Midbrain (tissue), 1 donor: ENCODE measurements around the gene USP19.

ENCODE experiments used
- DNase-seq: peaks from one replicate; lab custom pipeline; 2025; lab: John Stamatoyannopoulos, UW

USP19 gene

DNA sequence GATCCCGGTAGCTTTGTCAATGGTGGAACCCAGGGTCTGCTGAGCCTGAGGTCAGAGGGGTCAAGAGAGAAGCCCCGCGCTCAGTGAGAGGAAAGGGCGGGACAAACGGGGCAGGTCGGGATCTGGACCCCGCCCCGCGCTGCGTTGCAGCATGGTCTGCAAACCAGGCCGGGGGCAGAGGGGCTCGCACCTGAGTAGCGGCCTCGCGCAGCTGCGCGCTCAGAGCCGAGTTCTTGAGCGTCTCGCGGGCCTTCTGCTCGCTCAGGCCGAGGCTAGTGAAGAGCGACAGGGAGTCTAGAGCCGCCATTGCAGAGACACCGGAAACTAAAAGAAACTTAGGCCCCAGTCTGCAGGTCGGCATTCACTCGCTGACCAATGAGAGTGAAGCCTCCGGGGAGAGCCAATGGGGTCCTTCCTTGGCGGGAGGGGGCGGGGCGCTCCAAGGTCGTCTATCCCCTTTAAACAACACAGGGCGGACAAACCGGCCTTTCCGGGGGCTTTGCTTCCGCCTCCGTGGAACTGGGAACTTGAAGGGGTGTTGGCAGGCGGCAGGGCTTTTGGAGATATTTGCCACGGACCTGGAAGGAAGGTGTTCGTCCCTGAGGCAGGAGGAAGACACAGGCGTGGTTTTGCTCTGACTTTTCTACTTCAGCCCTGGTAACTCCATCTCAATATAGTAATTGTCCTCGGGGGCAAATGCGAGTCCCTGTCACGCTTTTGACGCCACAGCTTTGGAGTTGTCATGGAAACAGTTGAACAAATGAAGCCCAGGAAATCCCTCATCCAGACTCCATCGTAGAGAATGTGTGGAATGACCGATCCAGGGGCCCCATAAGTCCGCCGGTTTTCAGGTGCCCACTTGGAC lies 16.0 kb downstream of the USP19 start, which contains the start of gene QARS1:
Gene QARS1, minus strand, starts transcription at position 331 of the 865 bp plus-strand sequence. Its CDS starts 24 bp downstream, at position 307.
- peak; percentile 94 for DNase-seq

DNA sequence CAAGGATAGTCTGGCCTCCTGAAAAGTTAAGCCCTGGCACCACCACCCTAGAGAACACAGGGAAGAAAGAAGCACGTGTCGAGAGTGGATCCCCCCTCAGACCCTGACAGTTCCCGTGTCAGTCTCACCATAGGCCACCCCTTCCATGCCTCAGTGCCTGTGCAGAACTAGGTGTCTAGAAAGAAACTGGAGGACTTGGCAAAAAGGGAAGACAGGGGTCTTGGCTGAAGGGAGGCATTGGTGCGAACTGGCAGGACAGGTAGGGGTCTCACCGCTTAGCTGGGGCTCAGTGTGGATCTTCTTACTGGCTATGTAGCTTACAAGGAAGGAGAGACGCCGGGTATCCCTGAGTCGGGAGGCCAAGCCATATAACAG lies 16.6 kb downstream of the USP19 start:
- no peak for DNase-seq

DNA sequence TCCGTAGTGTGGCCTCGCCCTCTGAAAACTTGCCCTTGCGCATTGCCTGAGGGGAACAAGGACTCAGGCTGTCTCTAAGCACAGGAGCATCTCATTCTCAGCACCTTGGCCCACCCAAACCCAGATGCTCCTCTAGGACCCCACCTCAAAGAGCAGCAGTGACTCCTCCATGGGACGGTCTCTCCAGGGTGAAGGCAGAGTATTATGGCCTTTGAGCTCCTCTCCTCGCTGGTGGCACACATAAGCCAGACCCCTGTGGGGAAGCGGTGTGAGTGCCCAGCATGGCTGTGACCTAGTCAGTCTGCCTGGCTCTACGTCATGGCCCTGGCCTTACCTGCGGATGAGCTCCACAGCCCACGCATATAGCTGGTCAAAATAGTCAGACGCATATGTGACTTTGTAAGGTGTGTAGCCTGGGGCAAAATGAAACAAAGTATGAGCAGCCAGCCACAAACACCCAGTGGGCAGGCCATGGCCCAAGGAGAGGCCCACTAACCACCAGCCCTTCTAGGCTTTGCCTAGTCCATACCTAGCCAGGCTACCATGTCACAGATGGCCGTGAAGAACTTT lies 20.5 kb downstream of the USP19 start:
- DNase-seq: no peak

DNA sequence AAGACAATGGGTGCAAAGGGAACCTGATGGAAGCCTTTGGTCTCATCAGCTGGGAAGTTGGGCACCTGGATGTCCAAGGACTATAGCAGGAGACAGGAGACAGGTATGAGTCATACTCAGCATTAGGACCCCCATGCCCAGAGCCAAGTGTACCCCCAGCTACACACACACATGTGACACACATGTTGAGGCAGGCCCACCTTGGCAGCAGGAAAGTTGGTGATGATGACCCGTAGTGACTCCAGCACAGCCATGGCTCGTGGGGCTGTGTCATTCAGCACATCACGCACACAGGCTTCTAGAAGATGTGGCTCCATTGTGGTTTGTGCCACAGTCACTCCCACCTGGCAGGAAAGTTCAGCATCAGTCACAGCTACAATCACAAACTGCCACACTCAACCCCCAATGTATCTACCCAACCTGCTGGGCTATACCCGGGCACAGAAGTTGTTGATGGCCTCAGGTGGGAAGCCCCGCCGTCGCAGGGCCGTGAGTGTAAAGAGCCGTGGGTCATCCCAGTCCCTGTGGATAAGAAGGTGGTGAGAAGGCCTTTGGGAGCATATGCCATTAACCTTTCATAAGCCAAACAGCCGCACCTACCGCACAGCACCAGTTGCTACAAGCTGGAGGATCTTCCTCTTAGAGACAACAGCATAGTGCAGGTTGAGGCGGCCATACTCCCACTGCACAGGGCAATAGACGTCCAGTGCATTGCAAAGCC lies 21.6 kb downstream of the USP19 start:
- DNase-seq: no peak

DNA sequence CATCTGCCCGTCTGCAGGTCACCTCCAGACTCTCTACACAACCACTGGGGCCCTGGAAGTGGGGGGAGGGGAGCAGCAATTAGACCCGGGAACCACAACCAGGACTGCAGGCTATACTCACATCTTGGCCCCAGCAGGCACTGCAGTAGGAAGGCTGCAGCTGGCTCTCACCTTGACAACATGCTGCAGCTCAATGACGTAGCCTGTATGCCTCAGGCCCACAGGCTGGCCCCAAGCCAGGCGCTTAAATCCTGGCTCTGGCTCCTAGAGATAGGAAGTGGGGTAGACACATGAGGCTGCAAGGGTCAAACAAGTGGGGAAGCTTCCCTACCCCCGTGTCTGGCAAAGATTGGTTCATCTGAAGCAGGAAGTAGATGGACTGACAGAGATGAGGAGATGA lies 22.2 kb downstream of the USP19 start:
- DNase-seq: no peak

DNA sequence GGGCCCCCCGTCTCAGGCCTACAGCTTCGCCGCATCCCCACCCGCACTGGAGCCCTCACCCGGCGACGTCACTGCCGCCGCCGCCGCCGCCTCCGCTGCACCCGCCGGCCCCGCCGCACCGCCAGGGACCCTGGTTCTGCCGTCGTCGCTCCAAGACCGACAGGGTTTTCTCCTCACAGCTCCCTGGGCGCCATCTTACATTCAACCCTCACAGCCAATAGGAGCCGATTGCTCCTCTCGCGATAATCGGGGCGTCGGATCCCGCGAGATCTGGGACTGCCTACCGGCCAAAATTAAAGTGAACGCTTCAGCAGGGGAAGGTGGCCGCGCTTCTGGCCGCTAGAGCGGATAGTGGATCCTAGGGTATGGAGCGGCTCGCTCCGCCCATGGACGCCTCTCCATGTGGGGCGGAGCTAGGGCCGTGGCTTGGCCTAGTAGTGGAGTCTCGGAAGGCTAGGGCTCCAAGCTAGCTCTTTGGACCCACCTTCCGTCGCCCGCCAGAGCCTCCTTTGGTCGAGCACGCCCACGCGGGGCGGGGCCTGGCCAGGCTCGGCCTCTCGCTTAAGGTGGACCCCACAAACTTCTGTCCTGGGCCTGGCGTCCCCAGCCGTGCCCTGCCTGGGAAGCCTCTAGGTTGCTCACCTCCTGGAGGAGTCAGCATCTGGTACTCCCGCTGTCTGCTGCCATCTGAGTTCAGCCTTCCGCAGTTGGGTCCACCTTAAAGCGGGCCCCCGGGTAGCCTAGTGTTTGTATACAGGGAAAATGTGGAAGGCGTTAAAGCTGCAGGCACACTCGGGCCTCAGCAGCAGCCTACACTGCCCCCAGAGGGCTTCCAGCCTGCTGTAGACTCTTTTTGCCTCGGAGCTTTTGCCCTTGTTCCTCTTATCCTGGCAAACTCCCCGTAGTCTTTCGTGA lies 26.5 kb downstream of the USP19 start, which contains the start of gene QRICH1:
Gene QRICH1, minus strand, starts transcription at position 219 of the 915 bp plus-strand sequence. CDS start 17,054 bp downstream, outside the sequence.
- DNase-seq: peak; percentile 96

DNA sequence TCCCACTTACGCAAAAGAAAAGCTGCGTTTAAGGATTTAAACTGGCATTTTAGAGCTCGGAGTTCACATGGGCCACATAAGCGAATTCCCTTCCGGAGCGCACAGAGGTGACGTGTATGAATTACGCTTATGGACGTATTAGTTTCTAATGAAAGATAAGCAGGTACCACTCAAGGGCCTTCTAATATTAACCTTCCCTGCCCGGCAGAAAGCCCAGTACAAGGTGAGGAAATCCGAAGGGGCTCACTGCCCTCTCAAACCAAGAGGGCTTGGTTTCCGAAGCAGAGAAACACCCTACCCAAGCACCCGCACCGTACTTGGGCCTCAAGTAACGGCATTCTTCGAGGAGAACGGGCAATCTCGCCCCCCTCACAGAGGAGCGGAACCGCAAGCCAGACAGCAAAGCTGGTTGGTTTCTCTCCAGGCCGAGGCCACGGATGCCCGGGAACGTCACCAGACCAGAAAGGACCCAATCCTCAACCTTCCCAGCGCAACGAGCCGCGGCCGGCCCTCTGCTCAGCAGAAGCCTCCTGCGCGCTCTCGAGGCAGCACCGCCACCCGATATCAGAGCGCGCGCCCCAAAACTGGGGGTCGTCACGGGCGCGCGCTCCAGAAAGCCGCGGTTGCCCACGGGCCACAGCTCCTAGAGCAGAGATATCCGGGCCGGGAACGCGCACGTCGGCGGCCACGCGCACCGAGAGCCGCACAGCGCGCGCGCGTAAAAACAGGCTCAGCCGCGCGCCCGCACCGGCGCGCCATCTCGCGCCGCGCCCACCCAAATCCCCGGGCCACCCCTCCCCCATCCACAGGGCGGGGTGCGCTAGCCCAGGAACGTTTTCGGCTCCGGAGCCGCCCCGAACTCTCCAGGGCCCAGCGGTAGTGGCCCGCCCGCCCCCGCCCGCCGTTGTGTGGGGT lies 27.4 kb downstream of the USP19 start:
- DNase-seq: peak; percentile 78

DNA sequence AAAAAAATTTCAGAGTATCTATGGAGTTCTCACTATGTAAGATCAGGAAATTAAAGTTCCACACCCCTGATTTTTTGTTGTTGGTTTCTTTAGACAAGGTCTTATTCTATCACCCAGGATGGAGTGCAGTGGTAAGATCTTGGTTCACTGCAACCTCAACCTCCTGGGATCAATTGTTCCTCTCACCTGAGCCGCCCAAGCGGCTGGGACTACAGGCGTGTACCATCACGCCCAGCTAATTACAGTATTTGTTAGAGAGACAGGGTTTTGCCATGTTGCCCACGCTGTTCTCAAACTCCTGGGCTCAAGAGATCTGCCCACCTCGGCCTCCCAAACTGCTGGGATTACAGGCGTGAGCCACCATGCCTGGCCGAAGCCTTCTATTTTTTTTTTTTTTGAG lies 39.2 kb downstream of the USP19 start:
- DNase-seq: no peak

DNA sequence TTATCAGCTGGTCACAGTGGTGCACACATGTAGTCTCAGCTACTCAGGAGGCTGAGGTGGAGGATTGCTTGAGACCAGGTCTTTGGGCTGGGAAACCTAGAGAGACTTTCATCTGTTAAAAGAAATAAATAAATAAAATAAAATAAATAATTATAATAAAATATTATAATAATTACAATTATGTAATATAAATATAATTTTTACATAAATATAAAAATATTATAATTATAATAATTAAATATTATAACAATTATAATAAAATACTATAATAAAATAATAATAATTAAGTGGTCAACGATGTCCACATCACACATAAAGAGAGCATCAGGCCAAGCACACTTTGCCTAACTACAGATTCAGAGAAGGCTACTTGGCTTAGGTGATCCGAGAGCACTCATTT lies 41.4 kb downstream of the USP19 start:
- no peak for DNase-seq

DNA sequence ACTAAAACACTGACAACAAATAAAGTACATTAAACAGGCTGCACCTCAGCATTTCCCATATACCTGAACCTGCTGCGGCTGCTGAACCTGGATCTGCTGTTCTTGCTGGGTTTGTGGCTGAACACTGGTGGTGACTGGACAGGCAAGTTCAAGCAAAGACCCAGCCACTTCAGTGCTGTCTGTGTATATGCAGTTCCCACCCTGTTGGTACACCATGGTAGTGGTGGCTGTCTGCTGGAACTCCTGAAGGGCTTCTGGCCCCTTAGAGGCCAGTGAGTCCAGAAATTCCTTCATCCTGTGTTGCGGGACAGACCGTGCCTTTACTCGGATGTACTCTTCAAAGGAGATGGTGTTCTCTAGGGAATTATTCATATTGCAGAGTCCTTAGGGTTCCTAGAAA lies 44.0 kb downstream of the USP19 start:
- no peak for DNase-seq

DNA sequence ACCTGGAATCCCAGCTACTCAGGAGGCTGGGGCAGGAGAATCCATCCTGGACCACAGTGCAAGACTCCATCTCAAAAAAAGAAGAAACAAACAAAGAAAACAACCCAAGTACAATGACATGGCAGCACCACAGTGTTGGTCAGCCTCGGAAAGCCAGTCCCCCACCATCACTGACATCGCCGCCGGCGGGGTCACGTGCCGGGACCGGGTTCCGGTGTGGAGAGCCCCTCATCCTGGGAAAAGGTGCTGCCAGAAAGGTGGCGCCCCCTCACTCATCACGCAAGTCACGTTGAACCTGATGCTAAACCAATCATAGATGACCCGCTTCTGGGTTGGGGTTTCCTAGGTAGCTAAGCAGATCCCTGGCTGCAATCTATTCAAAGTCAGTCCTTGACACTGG lies 44.5 kb downstream of the USP19 start:
- DNase-seq: no peak
